Neural progenitor cell (in vitro differentiated cells): ENCODE measurements around the gene EIF1.

Experiments used
- CTCF ChIP-seq: fragments of 200-600 bp; sonication (generic); IDR thresholded peaks from 2 replicates; pipeline ENCODE4 v1.5.1; 2017; ENCODE audit warnings: antibody characterized with exemption, mild to moderate bottlenecking
- EZH2 ChIP-seq: fragments of 200-600 bp; sonication (generic); IDR thresholded peaks from 2 replicates; pipeline ENCODE4 v1.6.1; 2017; ENCODE audit warnings: antibody characterized with exemption, mild to moderate bottlenecking, moderate library complexity
- EZH2phosphoT487 ChIP-seq: fragments of 200-600 bp; sonication (generic); IDR thresholded peaks from 2 replicates; pipeline ENCODE4 v1.6.1; 2017; ENCODE audit warnings: antibody characterized with exemption

- no peak for TF ChIP-seq CTCF
- TF ChIP-seq EZH2 = no peak
- no peak for TF ChIP-seq EZH2phosphoT487
Observed at GRCh38 chr17:41655611-41656111, 33.0 kb upstream of the EIF1 start.
